Osteocyte (in vitro differentiated cells): ENCODE data around the gene PHOSPHO2. TPM values are rescaled to one million over a fixed set of nuclear protein-coding genes. Genes with fewer than 3 reads are reported as not detected.
"Not testable (repeated sequence)": the region's sequence is repeated elsewhere in the genome, so short reads cannot be mapped to it uniquely, and the experiment has no call there.

Source experiments
- DNase-seq: peaks from one replicate; pipeline ENCODE4 v3.0.0; 2021; ENCODE audit warnings: mixed read lengths; ENCODE audit not compliant: unreplicated experiment; ENCODE audit errors: extremely low spot score
- H3K27ac Mint-ChIP-seq: one replicate; pipeline ENCODE4 v1.8.0; 2021; ENCODE audit warnings: mild to moderate bottlenecking, mixed read lengths; ENCODE audit not compliant: unreplicated experiment
- H3K27me3 Mint-ChIP-seq: one replicate; pipeline ENCODE4 v1.8.0; 2021; ENCODE audit warnings: mixed read lengths; ENCODE audit not compliant: unreplicated experiment
- H3K36me3 Mint-ChIP-seq: one replicate; pipeline ENCODE4 v1.8.0; 2021; ENCODE audit warnings: mixed read lengths; ENCODE audit not compliant: unreplicated experiment
- H3K4me1 Mint-ChIP-seq: one replicate; pipeline ENCODE4 v1.8.0; 2021; ENCODE audit warnings: mixed read lengths; ENCODE audit not compliant: unreplicated experiment
- H3K4me3 Mint-ChIP-seq: one replicate; pipeline ENCODE4 v1.8.0; 2021; ENCODE audit warnings: mild to moderate bottlenecking, moderate library complexity, mixed read lengths; ENCODE audit not compliant: unreplicated experiment
- H3K9me3 Mint-ChIP-seq: one replicate; pipeline ENCODE4 v1.8.0; 2021; ENCODE audit warnings: mixed read lengths; ENCODE audit not compliant: unreplicated experiment
- total RNA-seq: library from RNA; stranded (reverse); gene quantifications from 2 replicates; pipeline ENCODE4 v1.2.1, GENCODE V29; 2021
- TF ChIP-seq, protein P1 (sequence below): fragments of 200-600 bp; sonication (generic); IDR thresholded peaks from 2 replicates; pipeline ENCODE4 v1.5.0; 2021; ENCODE audit warnings: antibody characterized with exemption, mild to moderate bottlenecking, moderate library complexity

The PHOSPHO2 gene
- total RNA-seq, 1 donor from 2014 or later: 4.8 TPM

DNA sequence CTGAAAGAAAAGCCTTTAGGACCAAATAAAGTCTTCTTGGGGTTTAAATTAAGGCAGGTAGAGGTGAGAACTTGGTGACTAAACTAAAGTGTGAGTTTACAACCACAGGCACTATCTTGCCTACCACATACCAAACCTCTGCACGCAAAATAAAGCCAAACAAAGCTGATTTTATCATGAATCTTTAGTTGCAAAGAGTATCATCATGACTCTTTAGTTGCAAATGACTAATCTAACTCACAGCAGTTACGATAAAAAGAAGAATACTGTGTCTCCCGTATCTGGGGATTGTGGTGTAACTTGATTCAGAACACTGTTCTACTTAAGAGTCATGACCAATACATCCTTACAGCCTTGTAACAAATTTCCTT lies 11.2 kb upstream of the PHOSPHO2 start:
- Mint-ChIP-seq H3K4me1 (no peaks in the 10 kb centered on the region), H3K27me3 (peaks cover 13% of the 10 kb centered on the region), H3K27ac (no peak overlapping the region), H3K36me3 (no peaks in the 10 kb centered on the region), H3K4me3 (no peak overlapping the region), H3K9me3 (peaks cover 12% of the 10 kb centered on the region)
- no peak for DNase-seq
- TF ChIP-seq, protein P1, sequence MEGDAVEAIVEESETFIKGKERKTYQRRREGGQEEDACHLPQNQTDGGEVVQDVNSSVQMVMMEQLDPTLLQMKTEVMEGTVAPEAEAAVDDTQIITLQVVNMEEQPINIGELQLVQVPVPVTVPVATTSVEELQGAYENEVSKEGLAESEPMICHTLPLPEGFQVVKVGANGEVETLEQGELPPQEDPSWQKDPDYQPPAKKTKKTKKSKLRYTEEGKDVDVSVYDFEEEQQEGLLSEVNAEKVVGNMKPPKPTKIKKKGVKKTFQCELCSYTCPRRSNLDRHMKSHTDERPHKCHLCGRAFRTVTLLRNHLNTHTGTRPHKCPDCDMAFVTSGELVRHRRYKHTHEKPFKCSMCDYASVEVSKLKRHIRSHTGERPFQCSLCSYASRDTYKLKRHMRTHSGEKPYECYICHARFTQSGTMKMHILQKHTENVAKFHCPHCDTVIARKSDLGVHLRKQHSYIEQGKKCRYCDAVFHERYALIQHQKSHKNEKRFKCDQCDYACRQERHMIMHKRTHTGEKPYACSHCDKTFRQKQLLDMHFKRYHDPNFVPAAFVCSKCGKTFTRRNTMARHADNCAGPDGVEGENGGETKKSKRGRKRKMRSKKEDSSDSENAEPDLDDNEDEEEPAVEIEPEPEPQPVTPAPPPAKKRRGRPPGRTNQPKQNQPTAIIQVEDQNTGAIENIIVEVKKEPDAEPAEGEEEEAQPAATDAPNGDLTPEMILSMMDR: no peak

DNA sequence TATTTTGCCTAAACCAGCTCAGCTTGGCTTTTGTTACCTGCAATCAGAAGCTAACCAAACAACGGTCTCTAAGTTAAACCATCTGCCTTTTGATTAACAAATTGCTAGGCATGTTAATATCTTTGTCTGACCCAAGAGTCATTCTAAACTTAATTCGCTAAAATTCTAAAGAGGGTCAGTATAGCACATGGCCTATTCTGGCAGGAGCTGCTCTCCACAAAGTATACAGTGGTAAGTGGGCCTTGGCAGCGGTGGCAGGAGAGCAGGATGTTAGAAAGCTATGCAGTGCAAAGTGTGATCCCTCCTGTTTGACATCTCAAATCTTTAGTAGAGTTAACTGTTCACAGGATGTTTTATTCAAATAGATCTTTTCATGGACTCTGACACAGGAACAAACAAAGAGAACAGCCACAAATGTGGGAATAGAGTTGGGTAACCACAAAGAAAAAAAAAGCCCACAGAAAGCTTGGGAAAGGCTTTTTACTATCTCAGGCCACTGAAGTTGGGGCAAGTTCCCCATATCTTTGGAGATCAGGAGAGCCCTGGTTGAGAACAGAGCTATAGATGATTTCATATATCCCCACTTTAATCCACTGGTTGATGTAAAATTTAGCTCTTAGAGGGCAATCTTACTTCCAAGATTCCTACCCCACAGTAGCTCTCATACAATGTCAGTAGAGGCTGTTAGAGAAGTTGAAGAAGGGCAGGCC lies 10.7 kb upstream of the PHOSPHO2 start:
- TF ChIP-seq, protein P1: no peak
- peaks cover 13% of the 10 kb centered on the region for H3K27me3 Mint-ChIP-seq

DNA sequence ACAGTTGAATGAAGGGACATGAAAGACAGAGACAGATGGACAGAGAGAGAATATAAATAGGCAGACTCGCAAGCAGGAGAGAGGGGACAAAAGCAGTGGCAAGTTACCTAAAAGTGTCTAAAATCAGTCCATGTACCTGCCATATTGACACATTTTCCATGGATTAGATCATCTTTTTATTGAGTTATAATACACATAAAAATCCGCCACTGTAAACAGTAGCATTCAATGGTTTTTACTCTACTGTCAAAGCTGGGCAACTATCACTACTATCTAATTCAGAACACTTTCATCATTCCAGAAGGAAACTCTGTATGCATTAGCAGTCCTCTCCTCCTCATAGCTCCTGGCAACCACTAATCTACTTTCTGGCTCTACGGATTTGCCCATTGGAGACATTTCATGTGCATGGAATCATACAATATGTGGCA lies 10.1 kb upstream of the PHOSPHO2 start:
- Mint-ChIP-seq H3K4me3 (no peak overlapping the region), H3K9me3 (peaks cover 12% of the 10 kb centered on the region), H3K27me3 (peaks cover 16% of the 10 kb centered on the region), H3K4me1 (no peaks in the 10 kb centered on the region), H3K36me3 (peaks cover 2% of the 10 kb centered on the region), H3K27ac (no peak overlapping the region)
- TF ChIP-seq, protein P1: no peak
- DNase-seq: no peak

More for the DNA sequence above, 10.7 kb upstream of the PHOSPHO2 start:
- peaks cover 12% of the 10 kb centered on the region for H3K9me3 Mint-ChIP-seq
- H3K27ac Mint-ChIP-seq: no peak overlapping the region
- H3K4me3 Mint-ChIP-seq: no peak overlapping the region
- no peaks in the 10 kb centered on the region for H3K4me1 Mint-ChIP-seq
- DNase-seq: no peak
- H3K36me3 Mint-ChIP-seq: peaks cover 2% of the 10 kb centered on the region

DNA sequence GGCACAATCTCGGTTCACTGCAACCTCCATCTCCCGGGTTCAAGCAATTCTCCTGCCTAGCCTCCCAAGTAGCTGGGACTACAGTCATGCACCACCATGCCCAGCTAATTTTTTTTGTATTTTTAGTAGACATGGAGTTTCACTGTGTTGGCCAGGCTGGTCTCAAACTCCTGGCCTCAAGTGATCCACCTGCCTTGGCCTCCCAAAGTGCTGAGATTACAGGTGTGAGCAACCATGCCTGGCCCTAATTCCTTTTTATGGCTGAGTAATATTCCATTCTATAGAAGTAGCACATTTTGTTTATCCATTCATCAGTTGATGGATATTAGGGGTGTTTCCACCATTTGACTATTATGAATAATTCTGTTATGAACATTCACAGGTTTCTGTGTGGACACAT lies 9.6 kb upstream of the PHOSPHO2 start:
- Mint-ChIP-seq H3K27me3 (peaks cover 16% of the 10 kb centered on the region), H3K9me3 (peaks cover 11% of the 10 kb centered on the region)
- H3K4me1 Mint-ChIP-seq, H3K4me3 Mint-ChIP-seq, H3K27ac Mint-ChIP-seq, DNase-seq, H3K36me3 Mint-ChIP-seq: not testable (repeated sequence)

DNA sequence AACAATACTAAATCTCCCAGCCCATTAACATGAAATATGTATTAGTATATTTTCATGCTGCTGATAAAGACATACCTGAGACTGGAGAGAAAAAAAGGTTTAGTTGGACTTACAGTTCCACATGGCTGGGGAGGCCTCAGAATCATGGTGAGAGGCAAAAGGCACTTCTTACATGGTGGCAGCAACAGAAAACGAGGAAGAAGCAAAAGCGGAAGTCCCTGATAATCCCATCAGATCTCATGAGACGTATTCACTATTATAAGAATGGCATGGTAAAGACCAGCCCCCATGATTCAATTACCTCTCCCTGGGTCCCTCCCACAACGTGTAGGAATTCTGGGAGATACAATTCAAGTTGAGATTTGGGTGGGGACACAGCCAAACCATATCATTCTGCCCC lies 7.4 kb upstream of the PHOSPHO2 start:
- not testable (repeated sequence) for H3K9me3 Mint-ChIP-seq, H3K4me3 Mint-ChIP-seq, DNase-seq, H3K27ac Mint-ChIP-seq, H3K27me3 Mint-ChIP-seq, H3K4me1 Mint-ChIP-seq, H3K36me3 Mint-ChIP-seq

DNA sequence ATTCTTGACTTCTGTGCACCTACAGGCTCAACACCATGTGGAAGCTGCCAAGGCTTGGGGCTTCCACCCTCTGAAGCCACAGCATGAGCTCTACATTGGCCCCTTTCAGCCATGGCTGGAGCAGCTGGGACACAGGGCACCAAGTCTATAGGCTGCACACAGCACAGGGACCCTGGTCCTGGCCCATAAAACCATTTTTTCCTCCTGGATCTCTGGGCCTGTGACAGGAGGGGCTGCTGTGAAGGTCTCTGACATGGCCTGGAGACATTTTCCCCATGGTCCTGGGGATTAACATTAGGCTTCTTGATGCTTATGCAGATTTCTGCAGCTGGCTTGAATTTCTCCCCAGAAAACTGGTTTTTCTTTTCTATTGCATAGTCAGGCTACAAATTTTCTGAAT lies 6.3 kb upstream of the PHOSPHO2 start:
- not testable (repeated sequence) for H3K36me3 Mint-ChIP-seq, H3K4me1 Mint-ChIP-seq, H3K4me3 Mint-ChIP-seq, DNase-seq, H3K9me3 Mint-ChIP-seq, H3K27ac Mint-ChIP-seq
- peaks cover 12% of the 10 kb centered on the region for H3K27me3 Mint-ChIP-seq
